VCaP (cell line): ENCODE measurements around the gene EPB41L4B.

ENCODE experiments used
- H3K27ac ChIP-seq: fragments of 450-650 bp; 2 replicates; pipeline ENCODE4 v1.5.1; 2017
- TF ChIP-seq, protein P1 (sequence below): fragments of 450-650 bp; conservative IDR thresholded peaks from 2 replicates; pipeline ENCODE4 v1.5.1; 2017; ENCODE audit warnings: mild to moderate bottlenecking, moderate library complexity

The EPB41L4B gene

DNA sequence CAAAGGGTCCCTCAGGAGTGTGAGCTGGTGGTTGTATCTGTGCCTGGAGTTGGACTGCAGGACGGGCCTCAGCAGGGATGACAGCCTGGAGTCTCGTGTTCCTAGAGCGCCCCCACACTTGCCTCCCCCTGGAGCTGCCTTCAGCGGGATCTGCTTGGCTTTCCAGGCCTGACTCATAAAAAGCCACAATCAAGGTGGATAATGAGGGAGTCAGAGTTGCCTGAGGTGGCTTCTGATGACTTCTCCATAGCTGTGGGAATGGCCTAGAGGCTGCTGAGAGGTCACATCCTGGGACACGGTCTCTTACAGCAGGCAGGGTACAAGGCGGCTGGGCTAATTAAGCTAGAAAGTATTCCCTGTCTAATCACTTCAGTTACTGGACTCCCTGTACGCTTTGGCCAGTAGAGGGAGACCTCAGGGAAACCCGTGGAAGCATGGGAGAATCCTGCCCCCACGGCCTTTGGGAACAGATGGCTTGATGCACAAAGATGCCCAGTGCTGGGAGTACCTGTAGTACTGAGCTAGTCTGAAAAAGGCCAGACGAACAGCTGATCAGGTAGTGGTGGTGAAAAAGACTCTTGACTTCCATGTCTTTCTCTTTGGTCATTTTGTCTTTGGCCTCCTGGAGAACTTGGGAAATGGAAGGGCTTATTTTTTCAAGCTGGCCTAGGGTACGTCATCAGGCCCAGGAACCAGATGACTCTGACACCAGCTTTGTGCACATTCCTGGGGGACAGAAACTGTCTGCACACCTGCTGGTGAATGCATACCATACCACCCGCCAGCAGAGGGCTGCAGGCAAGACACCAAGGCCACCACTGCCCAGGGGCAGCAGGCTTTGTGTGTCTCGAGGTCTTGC, 137.7 kb downstream of the EPB41L4B start:
- no peak overlapping the region; the same call in 1 of the 2 replicates for H3K27ac ChIP-seq
- TF ChIP-seq, protein P1, sequence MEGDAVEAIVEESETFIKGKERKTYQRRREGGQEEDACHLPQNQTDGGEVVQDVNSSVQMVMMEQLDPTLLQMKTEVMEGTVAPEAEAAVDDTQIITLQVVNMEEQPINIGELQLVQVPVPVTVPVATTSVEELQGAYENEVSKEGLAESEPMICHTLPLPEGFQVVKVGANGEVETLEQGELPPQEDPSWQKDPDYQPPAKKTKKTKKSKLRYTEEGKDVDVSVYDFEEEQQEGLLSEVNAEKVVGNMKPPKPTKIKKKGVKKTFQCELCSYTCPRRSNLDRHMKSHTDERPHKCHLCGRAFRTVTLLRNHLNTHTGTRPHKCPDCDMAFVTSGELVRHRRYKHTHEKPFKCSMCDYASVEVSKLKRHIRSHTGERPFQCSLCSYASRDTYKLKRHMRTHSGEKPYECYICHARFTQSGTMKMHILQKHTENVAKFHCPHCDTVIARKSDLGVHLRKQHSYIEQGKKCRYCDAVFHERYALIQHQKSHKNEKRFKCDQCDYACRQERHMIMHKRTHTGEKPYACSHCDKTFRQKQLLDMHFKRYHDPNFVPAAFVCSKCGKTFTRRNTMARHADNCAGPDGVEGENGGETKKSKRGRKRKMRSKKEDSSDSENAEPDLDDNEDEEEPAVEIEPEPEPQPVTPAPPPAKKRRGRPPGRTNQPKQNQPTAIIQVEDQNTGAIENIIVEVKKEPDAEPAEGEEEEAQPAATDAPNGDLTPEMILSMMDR: peak; percentile 90

DNA sequence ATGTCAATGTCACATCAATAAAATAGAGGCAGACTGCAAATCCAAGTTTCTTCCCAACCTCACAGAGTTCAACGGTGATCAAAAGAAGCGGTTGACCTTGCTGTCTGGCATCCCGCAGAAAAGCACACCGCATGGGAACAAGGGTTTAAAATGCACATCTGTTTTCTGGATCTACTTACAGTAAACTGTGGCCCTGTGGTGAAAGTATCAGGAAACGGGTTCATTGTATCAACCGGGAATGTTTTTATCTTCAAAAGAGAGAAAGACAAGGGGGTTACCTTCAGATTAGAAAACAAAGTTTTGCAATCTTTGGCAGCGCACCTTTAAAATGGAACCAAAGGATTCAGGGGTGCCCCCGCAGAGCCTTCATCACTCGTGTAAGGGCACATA, 138.3 kb downstream of the EPB41L4B start:
- H3K27ac ChIP-seq: no peak overlapping the region; the same call in 1 of the 2 replicates
- TF ChIP-seq, protein P1: no peak

DNA sequence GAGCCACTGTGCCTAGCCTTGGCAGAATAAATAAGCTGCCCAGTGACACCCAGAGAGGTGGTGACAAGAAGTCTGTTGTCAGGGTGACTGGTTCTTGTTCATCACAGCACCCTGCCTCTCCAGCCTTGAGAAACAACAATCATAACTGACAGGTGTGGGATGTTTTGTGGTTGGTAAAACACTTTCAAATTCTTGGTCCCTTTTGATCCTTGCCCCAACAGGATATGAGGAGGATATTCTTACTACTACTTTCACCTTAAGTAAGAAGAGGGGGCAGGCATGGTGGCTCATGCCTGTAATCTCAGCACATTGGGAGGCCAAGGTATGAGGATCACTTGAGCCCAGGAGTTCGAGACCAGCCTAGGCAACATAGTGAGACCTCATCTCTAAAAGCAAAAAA, 139.6 kb downstream of the EPB41L4B start:
- H3K27ac ChIP-seq: no peak overlapping the region
- TF ChIP-seq, protein P1: no peak

DNA sequence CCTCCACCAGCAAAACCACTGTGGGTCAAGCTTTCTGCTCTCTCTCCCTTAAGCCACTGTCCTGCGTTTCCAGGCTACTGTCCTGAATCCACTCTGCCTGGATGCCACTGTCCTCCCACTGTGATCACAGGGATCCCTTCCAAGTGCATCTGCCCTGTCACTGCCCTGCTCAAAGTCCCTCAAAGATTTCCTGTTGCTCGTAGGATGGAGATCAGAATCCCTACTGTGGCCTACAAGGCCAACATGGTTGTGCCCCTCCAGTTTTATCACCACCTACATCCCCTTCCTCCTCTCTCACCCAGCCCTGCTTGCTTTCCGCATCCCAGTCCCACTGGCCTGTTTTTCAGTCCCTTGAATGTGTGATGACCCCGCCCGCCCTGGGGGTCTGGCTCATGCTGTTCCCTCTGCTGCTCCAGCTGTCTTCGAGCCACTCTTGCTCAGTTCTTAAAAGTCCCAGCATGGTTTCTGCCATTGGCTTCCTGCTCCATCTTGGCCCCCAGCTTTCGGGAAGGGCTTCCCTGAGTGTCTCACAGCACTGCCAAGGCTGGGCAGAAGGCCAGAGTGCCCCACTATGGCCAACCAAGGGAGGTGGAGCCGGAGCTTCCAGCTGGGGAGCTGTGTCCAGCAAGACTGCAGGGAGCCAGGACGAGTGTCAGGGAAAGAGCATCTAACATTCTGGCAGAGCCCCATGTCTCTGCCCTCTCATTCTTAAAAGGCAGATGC, 140.9 kb downstream of the EPB41L4B start:
- no peak overlapping the region for H3K27ac ChIP-seq
- TF ChIP-seq, protein P1: no peak

DNA sequence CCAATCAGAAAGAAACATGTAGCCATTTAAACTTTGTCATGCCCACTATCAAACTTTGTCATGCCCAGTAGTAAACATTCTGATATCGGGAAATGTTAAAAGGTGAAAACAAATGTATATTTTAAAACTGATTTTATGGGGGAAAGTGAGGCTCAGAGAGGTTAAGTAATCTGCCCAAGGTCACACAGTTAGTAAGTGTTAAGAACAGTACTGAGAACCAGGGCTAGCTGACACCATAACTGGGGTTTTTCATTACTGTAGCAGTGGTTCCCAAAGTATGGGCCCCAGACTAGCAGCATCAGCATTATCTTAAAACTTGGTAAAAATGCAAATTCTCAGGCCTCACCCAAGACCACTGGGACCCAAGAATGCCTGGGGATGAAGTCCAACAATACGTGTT, 143.9 kb downstream of the EPB41L4B start:
- no peak overlapping the region for H3K27ac ChIP-seq
- TF ChIP-seq, protein P1: no peak

DNA sequence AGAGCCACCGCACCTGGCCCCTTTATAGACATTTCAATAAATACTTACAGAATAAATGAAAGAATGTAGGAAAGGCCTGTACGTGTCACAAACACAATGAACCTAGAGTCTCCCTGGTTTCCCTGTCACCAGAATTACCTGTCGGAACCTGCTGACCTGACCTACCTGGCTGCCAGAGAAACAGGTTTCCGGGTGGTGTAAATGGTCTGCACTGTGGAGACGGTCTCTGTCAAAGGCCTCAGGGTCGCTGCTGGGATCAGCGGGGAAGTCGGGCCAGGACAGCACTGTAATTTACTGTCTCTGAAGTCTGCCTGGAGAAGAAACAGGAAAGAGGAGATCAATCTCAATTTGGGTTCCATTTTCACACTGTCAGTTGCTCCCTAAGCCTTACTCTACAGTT, 144.5 kb downstream of the EPB41L4B start:
- TF ChIP-seq, protein P1: no peak
- H3K27ac ChIP-seq: no peak overlapping the region

DNA sequence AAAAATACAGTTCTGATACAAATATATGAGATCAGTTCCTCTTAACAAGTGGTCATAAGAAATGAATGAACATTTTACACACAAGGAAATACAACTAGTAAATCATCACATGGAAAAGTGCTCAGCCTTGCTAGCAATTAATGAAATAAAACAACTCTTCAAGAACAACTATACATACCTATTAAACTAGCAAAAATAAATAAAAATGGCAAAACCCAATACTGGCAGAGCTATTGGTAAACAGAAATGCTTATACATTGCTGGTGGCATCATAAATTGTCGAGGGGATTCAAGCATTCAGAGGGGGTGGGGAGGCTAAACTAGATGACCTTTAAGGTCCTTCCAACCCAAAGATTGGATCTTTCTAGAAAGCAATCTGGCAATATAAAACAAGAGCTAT, 147.9 kb downstream of the EPB41L4B start:
- H3K27ac ChIP-seq: no peak overlapping the region
- TF ChIP-seq, protein P1: no peak
